HG02763 (cell line): ENCODE data around the gene ZNF181.
A peak's percentile ranks its signal among the peaks of the same experiment; 100 is the strongest.
"Not testable (repeated sequence)": the region's sequence is repeated elsewhere in the genome, so short reads cannot be mapped to it uniquely, and the experiment has no call there.

Experiments
- ATAC-seq: cut with Tn5 transposase; IDR thresholded peaks from one replicate; pipeline ENCODE4 v1.9.1; 2021; ENCODE audit warnings: mild to moderate bottlenecking, moderate library complexity; ENCODE audit not compliant: unreplicated experiment

ZNF181 gene

DNA sequence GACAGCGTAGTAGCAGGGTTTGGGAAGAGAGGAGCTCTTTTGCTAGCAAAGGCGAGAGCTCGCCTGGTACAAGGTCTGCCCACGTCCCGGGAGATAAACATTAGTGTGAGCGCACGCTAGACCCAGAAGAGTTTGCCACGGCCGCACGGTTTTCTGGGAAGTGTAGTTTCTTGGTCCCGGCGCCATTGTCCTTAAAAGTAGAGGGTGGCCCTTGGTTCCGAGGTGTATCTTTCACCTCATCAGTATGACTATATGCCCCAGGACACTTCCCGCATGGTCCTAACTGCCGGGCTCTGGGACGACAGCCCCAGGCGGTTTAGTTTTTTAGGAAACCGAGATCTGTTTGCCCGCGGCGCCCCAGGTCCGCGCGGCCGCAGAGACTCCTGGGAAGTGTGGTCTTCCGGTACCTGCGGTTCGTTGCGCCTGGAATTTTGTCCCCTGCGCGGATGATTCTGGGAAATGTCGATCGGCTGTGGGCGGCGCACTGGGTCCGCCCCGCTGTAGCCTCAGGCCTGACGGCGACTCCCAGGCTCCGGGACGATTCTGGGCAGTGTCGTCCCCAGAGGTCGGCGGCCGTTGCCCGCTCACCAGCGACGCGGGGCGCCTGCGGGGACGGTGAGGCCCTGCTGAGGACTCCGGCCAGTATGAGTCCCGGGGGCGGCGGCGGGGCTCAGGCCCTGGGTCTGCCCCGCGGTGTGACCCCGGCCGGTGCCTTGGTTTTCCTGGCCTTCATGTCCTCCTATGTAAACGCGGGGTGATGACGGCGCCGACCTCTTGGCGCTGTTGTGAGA is at the start of gene ZNF181:
TSS of gene ZNF181 (plus strand) at position 498 of the 791 bp plus-strand sequence. CDS start 795 bp downstream, outside the sequence.
- peak; percentile 82 for ATAC-seq

DNA sequence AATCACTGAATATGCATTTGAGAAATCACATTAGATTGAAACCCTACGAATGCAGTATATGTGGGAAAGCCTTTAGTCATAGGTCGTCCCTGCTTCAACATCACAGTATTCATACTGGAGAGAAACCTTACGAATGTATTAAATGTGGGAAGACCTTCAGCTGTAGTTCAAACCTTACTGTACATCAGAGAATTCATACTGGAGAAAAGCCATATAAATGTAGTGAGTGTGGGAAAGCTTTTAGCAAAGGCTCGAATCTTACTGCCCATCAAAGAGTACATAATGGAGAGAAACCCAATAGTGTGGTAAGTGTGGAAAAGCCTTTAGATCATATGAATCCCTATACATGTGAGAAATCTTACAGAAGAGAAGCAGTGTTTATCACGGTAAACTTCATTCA is 48.8 kb upstream of the ZNF181 start:
- ATAC-seq, result not testable (repeated sequence)

- ATAC-seq, result no peak
Observed at GRCh38 chr19:34686455-34686854, 47.6 kb upstream of the ZNF181 start.

DNA sequence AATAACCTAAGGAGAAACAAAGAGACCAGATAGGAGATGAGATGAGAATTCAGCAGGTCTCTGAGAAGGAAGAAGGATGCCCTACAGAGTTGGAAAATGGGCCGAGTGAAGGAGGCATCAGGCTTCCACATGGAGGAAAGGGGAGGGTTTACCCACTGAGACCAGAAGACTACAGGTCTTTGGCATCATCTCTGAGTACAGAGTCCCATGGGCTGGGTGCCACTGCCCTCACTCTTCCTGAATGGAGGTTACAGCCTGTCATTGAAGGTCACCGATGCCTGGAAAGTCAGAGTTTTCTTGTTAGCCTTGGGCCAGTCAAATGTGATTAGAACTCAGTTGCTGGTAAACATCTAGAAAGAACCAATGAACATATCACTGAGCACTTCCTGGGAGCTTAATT is 46.7 kb upstream of the ZNF181 start:
- ATAC-seq, result no peak

DNA sequence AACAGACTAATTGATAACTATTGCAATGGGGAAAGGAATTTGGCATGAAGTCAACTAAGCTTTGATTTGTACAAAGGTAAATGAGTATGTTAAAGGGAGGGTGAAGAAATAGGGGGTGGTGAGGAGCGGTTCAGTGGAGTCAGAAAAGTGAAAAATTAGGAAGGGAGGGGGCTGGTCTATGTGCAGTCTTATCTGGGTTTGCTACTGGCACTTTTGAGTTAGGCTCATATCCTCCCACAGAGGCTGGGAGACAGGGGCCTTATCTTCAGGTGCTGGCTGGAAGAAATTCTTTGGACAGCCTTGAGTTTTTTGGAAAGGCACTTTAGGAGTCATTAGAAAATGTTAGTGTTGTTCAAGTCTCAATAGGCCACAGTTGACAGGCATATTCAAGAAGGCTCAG is 45.5 kb upstream of the ZNF181 start:
- ATAC-seq, result no peak

- ATAC-seq, result no peak
Observed at GRCh38 chr19:34690372-34690771, 43.7 kb upstream of the ZNF181 start.

- no peak for ATAC-seq
Observed at GRCh38 chr19:34692549-34692948, 41.5 kb upstream of the ZNF181 start.

DNA sequence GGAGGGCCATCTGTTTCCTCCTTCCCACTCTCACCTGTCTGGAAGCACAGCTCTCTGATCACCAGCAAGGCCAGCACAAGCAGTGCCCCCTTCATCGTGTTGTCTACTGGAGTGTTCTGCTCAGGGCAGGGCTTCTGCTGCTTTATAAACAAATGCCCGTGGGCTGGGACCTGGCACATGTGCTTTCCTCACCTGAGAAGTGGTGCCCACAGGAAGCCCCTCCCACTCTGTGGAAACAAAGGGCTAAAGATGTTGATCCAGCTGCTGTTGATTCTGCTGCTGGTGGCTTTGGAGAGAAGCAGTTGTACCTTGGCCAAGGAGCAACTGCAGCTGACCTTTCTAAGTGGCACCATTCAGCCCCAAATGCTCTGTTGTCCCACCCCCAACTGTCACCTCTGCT is 26.4 kb upstream of the ZNF181 start:
- no peak for ATAC-seq

- ATAC-seq, result no peak
Observed at GRCh38 chr19:34711890-34712289, 22.2 kb upstream of the ZNF181 start.

GRCh38 chr19:34712395-34713261 is 21.4 kb upstream of the ZNF181 start:
- ATAC-seq, result no peak

GRCh38 chr19:34713262-34713637 is 20.8 kb upstream of the ZNF181 start:
- no peak for ATAC-seq

- no peak for ATAC-seq
Observed at GRCh38 chr19:34715357-34715756, 18.7 kb upstream of the ZNF181 start.

GRCh38 chr19:34722353-34722752 is 11.7 kb upstream of the ZNF181 start:
- ATAC-seq, result no peak

GRCh38 chr19:34725400-34725799 is 8.6 kb upstream of the ZNF181 start:
- no peak for ATAC-seq

DNA sequence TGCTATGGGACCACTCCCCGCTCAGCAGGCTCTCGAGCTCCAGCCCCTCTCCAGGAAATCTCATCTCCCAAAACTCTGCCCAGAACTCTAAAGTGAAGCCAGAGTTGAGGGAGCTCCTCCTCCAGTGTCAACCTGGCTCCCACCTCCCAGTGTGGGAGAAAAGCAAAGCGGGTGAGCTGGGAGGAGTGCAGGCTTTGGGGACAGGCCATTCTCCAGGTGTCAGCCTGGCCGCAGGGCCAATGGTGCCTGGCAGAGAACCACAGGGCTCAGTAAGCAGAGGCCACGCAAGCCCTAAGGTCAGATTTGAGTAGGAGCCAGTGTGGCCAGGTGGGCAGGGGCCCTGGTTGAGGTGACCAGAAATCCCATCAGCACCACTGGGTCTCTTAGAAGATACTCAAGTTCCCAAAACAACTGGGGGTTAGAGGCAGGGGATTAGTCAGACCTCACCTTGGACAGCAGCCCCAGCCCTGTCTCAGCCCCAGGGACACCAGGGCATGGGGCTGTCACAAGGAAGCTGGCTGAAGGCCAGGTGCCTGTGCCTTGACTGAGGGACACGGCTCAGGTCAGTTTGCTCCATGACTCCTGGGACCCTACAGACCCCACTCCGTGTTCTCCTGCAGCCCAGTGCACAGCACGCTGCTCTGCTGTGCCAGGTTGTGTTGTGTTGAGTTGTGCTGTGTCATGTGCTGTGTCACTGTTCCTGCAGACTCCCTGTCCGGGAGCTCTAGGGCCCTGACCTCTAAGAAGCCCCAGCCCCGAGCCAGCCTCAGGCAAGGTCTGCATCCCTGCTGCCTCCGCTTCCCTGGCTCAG is 2.8 kb upstream of the ZNF181 start:
- ATAC-seq, result no peak

GRCh38 chr19:34731964-34732363 is 2.1 kb upstream of the ZNF181 start:
- ATAC-seq, result no peak

GRCh38 chr19:34732612-34733211 is 1.3 kb upstream of the ZNF181 start:
- no peak for ATAC-seq

GRCh38 chr19:34733266-34733745 is 737 bp upstream of the ZNF181 start:
- peak; percentile 17 for ATAC-seq

- no peak for ATAC-seq
Observed at GRCh38 chr19:34734537-34735103, 577 bp downstream of the ZNF181 start.
